ENCODE measurements around the gene RSPO3.

The RSPO3 gene

DNA sequence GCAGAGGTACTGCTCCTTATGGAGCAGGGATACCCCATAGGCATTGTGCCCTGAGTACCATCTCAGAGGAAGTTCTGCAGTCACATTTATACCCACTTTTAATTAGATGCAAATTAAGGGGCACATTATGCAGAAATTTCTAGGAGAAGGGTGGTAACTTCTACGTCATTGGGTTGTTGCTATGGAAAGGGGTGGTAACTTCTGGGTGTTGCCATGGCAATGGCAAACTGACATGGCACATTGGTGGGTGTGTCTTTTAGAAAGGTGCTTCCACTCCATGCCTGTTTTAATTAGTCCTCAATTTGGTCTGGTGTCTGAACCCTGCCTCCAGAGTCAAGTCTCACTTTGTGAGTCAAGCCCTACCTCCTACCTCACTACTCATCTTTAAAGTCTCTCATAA lies 42.0 kb downstream of the RSPO3 start:
- DNase-seq (ENCODE audit: low read depth, low spot score): no peak

DNA sequence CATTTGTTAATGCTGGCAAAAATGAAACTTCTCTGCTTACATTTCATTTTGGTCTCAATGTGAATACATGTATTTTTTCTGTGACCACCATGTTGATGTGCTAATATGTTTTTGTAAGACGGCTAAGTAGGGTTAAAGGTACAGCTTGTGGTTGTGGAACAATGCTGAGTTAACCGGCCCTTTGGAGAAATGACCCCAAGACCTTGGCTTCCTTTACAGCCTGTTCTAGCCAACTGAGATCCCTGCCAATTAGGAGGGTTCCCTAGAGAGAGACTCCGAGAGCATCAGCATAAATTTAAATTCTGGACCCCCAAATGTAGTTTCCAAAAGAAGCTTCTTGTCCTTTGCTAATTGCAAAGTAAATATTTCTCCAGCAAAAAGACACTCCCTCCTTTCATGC lies 44.4 kb downstream of the RSPO3 start:
- DNase-seq (ENCODE audit: low read depth, low spot score): no peak

DNA sequence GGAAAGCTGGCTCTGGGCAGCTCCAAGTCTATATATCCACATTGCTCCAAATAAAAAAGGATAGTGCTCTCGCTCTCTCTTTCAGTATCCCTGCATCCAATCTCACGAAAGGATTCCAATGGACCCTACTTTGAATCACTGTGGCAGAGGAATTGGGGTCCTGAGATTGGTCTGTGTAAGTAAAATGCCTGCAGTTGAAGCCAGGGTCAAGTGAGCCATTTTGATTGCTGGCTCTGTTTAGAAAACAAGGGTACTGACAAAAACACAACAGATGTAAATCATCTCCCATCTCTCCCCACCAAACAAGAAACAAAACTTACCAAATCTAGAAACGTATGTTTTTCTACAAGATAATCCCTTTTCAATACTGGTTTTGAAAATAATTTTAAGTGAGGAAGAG lies 45.6 kb downstream of the RSPO3 start:
- DNase-seq (ENCODE audit: low read depth, low spot score): no peak

DNA sequence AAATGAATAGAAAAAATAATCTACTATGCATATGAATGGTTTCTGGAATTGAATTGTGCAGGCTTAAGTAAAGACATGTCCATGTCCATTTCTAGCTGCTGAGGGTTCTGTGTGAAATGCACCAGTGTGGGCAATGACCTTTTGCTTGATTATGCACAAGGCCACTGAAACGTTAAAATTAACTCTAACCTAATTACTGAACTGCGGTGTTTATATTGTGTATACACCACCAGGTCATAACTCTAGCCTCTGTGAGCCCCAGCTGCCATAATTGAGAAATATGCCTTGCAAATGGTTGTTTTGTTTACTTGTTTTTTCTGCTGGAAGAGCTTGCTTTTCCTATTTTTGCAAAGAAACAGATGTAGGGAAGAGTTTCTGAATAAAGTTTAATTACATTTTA lies 46.1 kb downstream of the RSPO3 start:
- no peak for DNase-seq (ENCODE audit: low read depth, low spot score)

DNA sequence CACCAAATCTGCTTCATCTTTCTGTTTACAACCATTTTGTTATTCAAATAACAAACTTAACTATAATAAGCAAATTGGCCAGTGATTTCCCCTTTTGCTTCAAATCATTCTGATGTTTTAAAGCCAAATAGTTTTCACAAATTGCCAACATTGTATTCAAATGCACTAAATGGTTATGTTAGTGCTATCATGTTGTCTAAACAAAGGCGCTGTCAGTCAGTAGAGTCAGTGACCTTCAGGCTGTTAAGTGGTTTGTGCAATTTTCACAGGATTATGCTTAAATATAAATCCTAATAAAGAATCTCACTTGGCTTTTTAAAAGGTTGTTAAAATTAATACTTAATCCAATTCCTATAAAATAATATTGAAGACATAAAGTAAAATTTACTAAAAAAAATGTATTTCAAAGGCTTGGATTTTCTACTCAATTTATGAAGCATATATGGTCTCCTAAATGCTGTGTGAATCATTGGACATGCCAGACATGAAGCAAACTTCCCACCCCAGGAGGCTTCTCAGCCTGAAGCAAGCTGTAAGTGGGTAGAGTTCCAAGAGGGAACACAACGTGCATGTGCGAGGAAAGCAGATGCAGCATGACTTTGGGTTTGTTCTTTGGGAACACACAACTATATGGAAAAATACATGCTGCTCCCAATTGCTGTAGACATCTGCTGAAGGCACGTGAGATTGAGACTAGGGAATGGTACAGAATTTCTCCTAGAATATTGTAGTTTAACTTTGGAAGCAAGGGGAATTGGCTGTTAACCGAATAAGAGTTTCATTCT lies 54.9 kb downstream of the RSPO3 start:
- DNase-seq (ENCODE audit: low read depth, low spot score): no peak

DNA sequence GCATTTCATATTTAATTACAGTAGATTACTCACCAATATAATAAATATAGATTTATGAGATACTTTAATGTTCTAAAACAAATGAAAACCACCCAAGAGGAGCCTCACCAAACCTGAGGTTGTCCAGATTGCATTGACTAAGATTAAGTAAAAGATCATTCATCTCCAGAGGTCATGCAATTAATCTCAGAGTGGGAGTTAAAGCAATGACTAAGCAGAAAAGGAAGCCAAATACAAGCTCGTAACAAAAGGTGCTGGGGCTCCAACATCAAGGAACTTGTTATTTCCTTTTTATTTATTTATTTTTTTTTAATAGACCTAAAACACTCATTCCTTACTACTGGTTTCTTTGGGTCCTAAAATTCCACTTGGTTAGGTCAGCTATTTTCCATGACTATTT lies 57.7 kb downstream of the RSPO3 start:
- DNase-seq (ENCODE audit: low read depth, low spot score): no peak

DNA sequence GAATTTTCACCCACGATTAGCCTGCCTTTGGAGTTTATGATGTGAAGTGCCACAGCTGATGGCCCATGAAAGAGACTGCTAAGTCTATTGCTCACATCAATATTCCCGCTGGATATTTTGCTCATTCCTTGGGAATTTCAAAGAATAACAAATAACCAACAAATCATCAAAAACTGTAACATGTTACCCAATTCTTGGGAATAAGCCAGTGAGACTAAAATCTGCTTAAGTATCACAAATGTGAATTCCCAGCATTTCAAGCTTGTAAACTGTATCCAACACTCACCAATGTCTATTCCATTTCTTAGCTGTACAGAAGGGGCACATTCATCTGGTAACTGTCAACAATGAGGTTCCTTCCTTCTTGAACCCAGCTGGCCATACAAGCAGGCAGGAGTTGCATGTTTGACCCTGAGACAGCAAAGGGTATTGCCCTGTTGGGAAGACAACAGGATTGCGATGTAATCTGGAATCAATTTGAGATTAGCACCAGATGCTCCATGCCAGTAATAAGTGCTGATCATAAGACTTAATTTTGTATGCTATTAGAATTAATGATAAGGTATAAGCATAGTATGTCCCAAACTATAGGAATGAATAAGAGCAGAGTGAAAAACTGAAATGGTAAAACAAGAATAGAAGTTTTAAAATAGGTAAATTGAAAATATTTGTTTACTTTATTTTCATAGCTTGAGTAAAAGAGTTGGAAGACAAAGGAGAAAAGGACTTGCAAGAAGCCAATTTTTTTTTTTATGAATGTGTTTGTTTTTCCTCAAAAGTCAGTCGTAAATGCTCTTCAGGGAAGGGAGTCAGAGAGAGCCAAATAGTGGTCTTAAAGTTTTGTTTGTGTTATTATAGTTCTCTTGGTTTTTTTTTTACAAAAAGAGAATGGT lies 58.8 kb downstream of the RSPO3 start:
- DNase-seq (ENCODE audit: low read depth, low spot score): no peak

DNA sequence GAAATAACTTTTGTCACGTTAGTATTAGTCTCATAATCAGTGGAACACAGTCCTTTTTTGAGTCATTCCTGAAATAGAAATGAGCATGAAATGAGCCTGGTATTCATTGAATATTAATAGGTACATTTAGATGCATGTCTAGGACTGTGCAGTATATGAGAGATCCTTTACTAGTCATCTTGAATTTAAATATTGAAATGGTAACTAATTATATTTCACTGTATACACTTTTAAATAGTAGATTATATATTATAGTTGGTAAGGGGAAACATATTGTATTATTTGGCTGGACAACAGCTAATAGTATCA lies 59.4 kb downstream of the RSPO3 start:
- DNase-seq (ENCODE audit: low read depth, low spot score): no peak

DNA sequence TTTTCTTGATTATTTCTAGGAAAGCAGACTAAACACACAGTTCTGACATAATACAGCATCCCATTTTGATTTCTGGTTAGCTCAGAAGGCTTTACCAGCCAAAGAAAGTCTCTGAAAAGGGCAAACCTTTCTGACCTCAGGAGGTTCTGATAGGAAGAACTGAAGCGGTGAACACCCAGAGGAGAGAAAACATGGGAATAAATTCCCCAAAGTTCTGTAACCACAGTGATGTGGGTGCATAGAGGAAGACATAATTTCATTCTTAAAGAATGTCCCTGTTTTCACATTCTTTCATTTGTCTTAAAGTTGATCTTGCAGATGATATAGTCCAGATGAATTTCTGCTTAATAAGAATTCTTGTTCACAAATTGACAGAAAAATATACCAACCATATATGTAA lies 60.3 kb downstream of the RSPO3 start:
- DNase-seq (ENCODE audit: low read depth, low spot score): no peak

DNA sequence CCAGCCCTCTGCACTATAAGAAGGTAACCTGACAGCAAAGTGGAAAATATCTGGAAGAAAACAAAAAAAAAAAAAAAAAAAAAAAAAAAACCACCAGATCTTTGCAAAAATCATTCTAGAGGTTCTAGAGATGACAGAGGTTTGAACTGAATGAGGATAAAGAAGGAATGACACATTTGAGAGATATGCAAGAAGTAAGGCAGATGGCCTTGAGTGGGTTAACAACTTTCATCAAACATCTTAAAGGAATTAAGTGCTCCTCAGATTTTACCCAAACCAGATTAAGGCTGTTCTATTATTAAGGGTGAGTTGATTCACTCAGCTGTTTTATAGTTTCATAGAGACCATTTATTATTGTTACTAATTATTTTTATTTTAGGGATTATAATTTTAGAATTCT lies 62.0 kb downstream of the RSPO3 start:
- DNase-seq (ENCODE audit: low read depth, low spot score): no peak

DNA sequence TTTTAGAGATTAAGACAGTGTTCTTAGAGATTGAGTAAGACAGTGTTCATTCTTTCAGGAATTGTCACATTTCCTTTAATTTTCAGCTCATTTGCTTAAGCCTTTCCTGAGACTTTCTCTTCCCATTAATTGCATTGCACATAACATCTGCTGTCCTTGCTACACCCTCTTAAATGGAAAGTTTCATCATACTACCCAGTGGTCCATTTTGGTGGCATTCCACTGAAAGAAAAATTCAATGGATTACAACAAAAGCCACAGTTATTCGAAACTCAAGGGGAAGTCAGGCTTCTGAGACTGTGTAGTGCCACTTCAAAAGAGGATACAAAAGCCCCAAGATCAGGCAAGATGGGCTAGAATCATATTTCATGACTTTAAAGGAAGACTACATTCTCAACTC lies 64.0 kb downstream of the RSPO3 start:
- no peak for DNase-seq (ENCODE audit: low read depth, low spot score)

DNA sequence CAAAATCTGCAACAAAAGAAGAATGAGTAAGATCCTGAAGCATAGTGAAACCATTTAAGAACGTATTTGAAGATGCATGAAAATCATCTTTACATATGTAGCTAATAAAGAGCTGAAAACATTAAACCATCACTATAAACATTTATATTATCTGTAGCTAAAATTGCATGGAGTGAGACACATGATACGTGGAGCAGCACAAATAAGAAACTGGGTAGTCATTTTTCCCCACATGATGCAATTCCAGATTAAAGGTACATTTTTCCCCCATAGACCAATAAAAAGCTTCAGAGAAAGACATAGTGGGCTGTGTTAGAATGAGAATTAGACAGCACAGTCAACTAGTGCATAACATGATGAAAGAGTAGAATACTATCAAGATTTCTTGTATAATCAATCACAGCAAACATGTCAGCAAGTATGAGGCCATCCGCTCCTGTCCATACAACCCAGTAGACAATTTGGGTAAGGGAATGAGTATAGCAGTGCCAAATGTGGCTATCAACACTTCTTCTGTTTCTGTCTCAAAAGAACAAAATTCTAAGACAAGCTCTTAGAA lies 67.0 kb downstream of the RSPO3 start:
- DNase-seq (ENCODE audit: low read depth, low spot score): no peak

DNA sequence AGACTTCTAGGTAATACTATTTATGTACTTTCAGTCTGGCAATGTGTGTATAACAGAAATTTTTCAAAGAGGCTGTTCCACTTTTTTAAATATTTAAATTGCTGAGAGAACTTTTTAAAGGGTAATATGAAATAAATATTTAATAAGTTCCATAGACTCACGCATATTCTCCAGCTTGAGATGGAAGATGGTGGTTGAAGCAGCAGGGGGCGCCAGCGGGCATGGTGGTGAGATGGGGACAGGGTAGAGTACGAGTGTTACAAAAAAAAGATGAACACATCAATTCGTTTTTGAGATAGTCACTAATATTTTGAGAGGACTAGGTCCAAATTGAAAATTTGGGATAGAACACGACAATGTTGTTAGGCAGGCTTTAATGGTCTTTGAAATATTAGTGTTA lies 68.4 kb downstream of the RSPO3 start:
- peak; percentile 2 for DNase-seq (ENCODE audit: low read depth, low spot score)

DNA sequence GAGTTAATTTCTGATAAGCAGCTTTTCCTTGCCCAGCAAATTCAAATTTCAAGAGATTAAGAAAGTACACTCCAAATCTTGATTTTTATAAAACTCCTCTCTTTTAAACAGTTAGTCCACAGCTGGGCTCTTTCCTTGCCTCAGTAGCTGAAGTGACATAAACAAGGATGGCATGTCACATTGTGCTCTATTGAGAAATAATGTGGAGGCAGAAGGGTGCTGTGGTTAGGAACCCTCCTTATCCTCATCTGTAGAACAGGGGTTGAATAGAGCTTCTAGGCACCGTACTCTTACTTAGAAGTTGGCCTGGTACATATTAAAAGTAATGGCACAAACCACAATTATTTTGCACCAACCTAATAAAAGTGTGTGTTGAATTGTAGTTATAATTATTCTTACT lies 70.3 kb downstream of the RSPO3 start:
- no peak for DNase-seq (ENCODE audit: low read depth, low spot score)

DNA sequence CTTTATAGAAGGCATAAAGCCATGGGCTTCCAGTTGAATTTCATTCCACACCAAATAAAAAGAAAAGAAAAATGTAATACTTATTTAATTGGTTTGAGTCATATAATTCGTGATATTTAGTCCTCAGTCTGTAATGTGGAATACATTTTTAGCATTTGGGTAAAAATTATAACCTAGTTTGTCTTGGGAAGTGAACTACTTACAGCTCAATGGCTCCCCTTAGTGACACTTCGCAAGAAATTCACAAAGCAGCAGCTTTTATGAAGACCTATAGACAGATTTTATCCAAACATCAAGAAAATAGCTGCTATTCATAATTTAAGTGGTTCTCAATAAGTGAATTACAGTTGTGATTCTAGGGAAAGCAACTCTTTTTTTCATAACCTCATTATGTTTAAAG lies 72.1 kb downstream of the RSPO3 start:
- no peak for DNase-seq (ENCODE audit: low read depth, low spot score)

DNA sequence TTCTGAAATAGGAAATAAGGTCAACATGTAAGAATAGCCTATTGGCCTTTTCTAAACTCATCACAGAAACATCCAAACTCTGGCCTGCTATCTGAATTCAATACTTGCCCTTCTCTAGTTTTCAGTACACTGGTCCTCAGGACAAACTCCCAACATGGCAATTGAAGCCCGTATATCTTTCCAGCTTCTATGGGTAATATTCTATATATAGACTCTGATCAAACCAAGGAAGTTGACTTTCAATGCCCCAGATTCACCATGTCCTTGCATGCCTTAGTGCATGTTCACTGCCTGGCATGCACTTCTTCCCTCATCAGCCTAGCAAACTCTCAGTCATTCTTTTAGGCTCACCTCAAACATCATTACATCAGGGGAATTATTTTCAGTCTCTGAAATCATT lies 73.2 kb downstream of the RSPO3 start:
- no peak for DNase-seq (ENCODE audit: low read depth, low spot score)

DNA sequence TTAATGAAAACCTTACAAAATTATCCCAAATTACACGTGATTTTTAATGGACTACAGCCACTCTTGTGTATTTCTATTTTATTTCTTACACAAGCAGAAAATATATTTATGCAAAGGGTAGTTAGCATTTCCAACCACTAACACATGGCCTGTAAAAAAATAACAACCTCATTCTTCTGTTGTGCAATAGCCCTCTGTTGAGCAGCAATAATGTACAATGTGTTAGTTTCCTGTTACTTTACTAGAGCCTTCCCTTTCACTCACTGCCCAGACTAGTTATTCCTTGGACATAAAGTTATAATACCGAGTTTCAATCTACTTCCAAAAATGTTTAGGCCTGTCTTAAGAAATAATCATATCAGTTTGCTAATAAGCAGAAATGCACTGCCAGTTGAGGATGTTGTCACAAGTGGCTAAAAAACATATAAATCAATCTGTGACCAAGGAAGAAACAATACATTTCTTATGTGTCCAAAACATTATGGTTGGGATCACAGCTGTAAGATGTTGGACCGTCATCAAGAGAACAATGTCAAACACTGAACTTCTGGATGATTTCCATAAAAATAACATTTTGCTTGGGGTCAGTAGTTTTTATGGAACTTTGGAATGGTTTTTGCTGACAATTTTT lies 74.6 kb downstream of the RSPO3 start:
- DNase-seq (ENCODE audit: low read depth, low spot score): no peak

DNA sequence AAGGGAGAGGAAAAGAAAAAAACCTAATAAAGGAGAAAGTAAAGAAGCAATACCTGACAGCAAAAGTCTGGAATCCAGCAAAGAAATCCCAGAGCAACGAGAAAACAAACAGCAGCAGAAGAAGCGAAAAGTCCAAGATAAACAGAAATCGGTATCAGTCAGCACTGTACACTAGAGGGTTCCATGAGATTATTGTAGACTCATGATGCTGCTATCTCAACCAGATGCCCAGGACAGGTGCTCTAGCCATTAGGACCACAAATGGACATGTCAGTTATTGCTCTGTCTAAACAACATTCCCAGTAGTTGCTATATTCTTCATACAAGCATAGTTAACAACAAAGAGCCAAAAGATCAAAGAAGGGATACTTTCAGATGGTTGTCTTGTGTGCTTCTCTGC lies 77.4 kb downstream of the RSPO3 start:
- no peak for DNase-seq (ENCODE audit: low read depth, low spot score)

DNA sequence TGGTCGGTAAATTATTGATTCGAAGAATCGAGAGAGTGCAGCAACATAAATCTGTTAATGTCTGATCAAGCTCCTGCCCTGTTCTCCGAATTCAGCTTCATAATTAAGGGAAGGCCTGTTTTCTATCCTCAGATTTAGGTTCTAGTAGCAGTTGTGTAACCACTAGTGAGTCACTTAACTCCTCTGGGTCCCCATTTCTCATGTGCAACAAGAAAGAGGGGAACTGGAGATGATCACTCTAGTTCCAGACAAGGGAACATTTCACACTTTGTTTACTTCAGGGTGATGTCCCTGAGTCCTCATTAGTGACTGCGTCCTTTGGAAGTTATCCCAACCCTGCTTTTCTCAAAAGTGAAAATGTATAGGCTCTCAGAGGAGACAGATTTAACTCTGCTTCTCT lies 80.1 kb downstream of the RSPO3 start:
- no peak for DNase-seq (ENCODE audit: low read depth, low spot score)

DNA sequence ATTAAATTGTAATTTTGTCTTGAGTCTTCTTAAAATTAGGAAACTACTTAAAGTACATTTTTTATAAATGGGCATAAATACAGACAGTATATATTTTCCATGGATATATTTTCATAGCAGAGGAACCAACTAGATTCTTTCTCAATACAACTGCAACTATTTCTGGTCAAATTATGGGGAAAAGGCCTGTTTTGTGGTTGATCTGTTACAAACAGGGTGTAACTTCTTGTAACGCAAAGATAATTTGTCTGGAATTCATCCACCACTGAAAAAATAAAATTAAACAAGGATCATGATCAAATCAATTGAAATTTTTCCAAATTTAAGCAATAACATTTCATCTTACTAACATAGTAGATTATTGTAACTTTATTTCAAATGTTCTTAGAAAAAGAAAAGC lies 81.0 kb downstream of the RSPO3 start:
- DNase-seq (ENCODE audit: low read depth, low spot score): no peak

DNA sequence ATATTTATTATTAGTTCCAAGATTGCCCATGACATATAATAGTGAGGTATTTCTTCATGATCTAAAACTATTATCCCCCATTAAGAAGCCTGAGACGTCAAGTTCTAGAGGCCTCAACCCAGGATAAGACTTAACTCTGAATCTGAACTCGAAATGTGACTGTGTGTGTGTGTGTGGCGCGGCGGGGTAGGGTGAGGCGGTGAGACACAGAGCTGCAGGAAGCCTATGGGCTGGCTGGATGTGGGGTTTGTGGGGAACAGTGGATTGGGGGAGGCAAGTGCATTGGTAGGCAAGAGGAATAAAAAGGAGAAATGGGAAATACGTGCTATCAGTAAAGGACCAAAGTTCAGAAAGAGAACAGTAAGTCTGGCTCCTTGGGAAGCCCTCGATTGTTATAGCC lies 81.6 kb downstream of the RSPO3 start:
- no peak for DNase-seq (ENCODE audit: low read depth, low spot score)

DNA sequence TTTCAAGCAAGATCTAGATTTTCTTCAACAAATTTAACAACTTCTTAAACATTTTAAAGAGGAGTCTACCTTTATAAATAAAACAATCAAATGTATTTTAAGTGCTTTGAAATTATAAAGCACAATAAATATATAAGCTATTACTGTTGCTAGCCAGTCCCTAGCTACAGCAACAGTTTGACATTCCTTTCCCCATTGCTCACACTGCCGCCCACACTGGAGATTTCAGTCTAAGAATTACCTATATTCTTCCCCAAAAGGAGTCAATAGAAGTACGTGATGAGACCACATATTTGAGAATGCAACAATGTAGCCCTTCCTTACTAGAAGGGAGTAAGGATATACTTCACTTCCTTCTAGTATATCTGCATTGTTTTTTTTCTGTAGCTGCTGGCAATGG lies 82.8 kb downstream of the RSPO3 start:
- DNase-seq (ENCODE audit: low read depth, low spot score): no peak

DNA sequence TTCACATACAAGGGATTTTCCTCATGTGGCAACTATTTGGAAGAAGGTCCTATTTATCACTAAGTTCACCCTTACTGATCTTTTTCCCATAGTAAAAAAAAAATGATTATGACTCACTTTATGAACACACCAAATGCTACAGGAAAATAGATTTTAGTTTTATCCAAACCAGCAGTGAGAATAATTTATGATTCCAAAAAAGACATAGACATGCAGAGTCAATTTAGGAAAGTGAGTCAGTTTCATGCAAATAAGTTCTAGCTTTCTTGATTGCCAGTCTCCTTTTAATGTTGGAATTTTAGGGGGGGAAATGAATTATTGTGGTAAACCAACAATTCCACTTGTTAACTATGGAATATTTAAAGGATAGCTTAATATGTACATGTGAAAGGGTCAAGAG lies 84.2 kb downstream of the RSPO3 start:
- DNase-seq (ENCODE audit: low read depth, low spot score): no peak

Measured in activated CD4-positive, CD25-positive, alpha-beta regulatory T cell treated with anti-CD3 and anti-CD28 coated beads, Interleukin-2, amount 50 U/mL, for 16 hours (primary cell).